Common myeloid progenitor, CD34-positive (primary cell): ENCODE results near the gene IL18R1.

Experiments used
- CTCF ChIA-PET: fragments of 350-600 bp; sonication (Branson Sonifier 250); formaldehyde crosslinking; loops from one replicate; lab custom pipeline; 2021; ENCODE audit warnings: antibody characterized with exemption; lab: Charles Lee
- POLR2A ChIA-PET: fragments of 350-600 bp; sonication (Branson Sonifier 250); formaldehyde crosslinking; loops from one replicate; lab custom pipeline; 2021; ENCODE audit warnings: antibody characterized with exemption; lab: Charles Lee
- DNase-seq, 3 donors: peaks; one replicate each; pipeline versions ENCODE4 v3.0.0 to v3.0.0-alpha.2; 2013
- H3K27ac ChIP-seq, 2 experiments: 1 replicate in 1 of 2; 2 replicates in 1 of 2; pipeline ENCODE4 v1.7.0; 2013; ENCODE audit warnings: inconsistent platforms in 2 of 2, low read length in 2 of 2, mild to moderate bottlenecking in 2 of 2, low read depth in 1 of 2, moderate library complexity in 1 of 2; ENCODE audit not compliant: severe bottlenecking in 2 of 2, insufficient read depth in 1 of 2, poor library complexity in 1 of 2
- H3K27me3 ChIP-seq, 5 experiments: replicated peaks in 2 of 5; 1 replicate in 3 of 5; 2 replicates in 2 of 5; pipeline versions ENCODE4 v1.6.1 to v1.7.0; 2013; ENCODE audit warnings: low read length in 4 of 5, mild to moderate bottlenecking in 2 of 5, moderate library complexity in 2 of 5, inconsistent platforms in 1 of 5; ENCODE audit not compliant: insufficient read depth in 5 of 5, control insufficient read depth in 4 of 5
- H3K36me3 ChIP-seq, 4 experiments: 1 replicate in 2 of 4; 2 replicates in 2 of 4; pipeline versions ENCODE4 v1.6.1 to v1.7.0; 2013; ENCODE audit warnings: low read length in 3 of 4, control low read depth in 1 of 4, mild to moderate bottlenecking in 1 of 4; ENCODE audit not compliant: control insufficient read depth in 4 of 4, insufficient read depth in 4 of 4
- H3K4me1 ChIP-seq, 4 experiments: 1 replicate in 3 of 4; 2 replicates in 1 of 4; pipeline versions ENCODE4 v1.6.1 to v1.7.1; 2013; ENCODE audit warnings: low read length in 3 of 4, mild to moderate bottlenecking in 3 of 4, control low read depth in 1 of 4, inconsistent platforms in 1 of 4, moderate library complexity in 1 of 4; ENCODE audit not compliant: control insufficient read depth in 4 of 4, insufficient read depth in 4 of 4; ENCODE audit errors: control extremely low read depth in 1 of 4
- H3K4me3 ChIP-seq, 7 experiments: 1 replicate in 4 of 7; 2 replicates in 3 of 7; pipeline versions ENCODE4 v1.5.1 to v1.7.0; 2013; ENCODE audit warnings: mild to moderate bottlenecking in 7 of 7, low read length in 6 of 7, moderate library complexity in 6 of 7, inconsistent platforms in 2 of 7, low read depth in 2 of 7, control low read depth in 1 of 7; ENCODE audit not compliant: insufficient read depth in 4 of 7, control insufficient read depth in 1 of 7; ENCODE audit errors: extremely low read depth in 1 of 7
- H3K9me3 ChIP-seq, 5 experiments: 1 replicate in 4 of 5; 2 replicates in 1 of 5; pipeline versions ENCODE4 v1.6.1 to v1.7.1; 2013; ENCODE audit warnings: low read length in 4 of 5, mild to moderate bottlenecking in 2 of 5, inconsistent platforms in 1 of 5, low read depth in 1 of 5, moderate library complexity in 1 of 5; ENCODE audit not compliant: control insufficient read depth in 4 of 5, insufficient read depth in 2 of 5; ENCODE audit errors: control extremely low read depth in 1 of 5
- WGBS: methylation state at CpG from one replicate; pipeline ENCODE4 v1.1.5; 2013; ENCODE audit not compliant: insufficient coverage; 5-methylcytosine and 5-hydroxymethylcytosine counted together

IL18R1 gene

DNA sequence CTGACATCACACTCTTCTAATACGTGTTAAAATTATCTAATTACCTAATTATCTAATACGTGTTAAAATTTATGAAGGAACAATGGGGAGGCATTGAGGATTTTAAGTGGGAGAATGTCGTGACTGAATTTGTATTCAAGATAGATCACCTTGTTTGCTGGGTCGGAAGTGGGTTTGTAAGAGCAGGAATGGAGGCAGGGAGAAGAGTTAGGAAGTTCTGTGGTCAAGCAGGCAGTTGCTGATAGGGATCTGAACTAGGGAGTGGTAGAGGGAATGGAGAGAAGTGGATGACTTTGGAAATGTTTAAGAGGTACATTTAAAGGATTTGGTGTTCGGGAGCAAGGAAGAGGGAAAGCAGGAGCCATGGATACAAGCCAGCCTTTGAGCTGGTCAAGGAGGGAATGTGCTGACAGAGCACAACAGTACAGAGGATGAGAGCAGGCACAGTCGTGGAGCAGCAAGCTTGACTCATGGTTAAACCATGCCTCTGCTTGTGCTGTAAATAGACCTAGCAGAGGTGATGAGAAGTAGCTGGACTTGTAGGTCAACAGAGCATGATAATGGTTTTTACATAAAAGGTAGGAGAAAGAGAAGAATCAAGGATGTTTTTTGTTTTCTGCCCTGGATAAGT, 83.6 kb downstream of the IL18R1 start:
- H3K27ac ChIP-seq = no peak overlapping the region
- CTCF ChIA-PET = interaction anchor here (1.9 to 4.3 kb wide), 2 partner anchors 185 to 199 kb away, joined by 4 to 16 read pairs; no protein-coding TSS in a partner anchor
- H3K36me3 ChIP-seq = no peaks in the 10 kb centered on the region
- H3K4me1 ChIP-seq = peaks cover 11 to 34% (median 25%) of the 10 kb centered on the region in 4 experiments
- no peak for DNase-seq
- no peak overlapping the region for H3K4me3 ChIP-seq
- H3K27me3 ChIP-seq = no peaks in the 10 kb centered on the region
- 43% methylated on average over 4 of the region's 6 CpGs for WGBS
- H3K9me3 ChIP-seq = no peaks in the 10 kb centered on the region
- POLR2A ChIA-PET = no interaction called here

DNA sequence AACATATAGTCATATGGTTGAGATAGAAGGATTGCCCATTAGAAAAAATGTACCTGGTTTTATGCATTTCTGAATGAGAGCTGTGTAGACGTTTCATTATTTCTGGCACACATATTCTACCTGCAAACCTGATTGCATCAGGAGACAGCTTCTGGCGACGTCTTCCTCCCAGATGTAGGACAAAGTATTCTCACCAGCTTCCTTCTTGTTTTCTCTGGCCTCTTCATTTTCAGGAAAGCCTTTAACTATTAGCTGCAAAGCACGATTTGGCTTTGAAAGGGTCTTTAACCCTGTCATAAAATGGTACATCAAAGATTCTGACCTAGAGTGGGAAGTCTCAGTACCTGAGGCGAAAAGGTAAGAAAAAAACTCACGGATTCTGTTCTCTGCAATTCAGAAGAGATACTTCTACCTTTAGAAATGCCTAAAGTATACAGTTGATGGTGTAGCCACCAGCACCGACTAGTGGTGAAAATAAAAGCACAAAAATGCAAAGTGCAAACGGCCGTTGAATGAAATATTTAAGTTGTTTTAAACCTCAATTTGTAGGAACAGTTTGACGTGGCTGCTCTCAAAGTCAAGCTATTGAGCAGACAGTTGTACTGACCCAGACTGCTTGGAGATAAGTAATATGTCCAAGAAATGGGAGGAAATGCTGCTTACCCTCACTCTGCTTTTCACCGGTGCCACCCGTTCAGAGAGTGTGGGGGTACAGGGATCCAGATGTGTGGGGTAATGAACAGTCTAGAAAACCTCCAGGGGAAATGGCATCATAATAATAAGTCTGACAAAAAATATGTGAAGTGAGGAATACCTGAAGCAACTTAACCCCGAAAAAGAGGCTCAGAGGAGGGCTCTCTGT, 87.6 kb downstream of the IL18R1 start:
- 30% methylated on average over 11 of the region's 13 CpGs for WGBS

DNA sequence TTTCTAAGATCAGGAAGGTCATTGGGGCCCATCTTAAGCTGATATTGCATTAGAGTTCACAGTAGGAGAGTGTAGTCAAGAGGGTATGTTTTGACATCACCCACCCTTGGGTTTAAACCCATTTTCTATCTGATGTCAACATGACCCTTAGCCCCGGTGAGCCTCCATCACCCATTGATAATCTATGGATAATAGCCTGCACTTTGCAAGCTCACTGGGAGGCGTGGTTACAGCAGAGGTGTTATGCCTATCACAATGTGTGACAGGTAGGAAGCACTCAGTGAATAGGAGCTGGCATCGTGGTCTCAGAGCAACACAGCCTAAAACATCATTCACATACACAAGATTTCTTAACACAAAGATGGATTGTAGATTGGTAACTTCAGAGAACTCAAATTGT, 88.6 kb downstream of the IL18R1 start:
- DNase-seq = no peak
- Histone ChIP-seq H3K4me1 (peaks cover 4 to 9% (median 5%) of the 10 kb centered on the region in 4 experiments), H3K27ac (no peak overlapping the region), H3K4me3 (no peak overlapping the region), H3K9me3 (no peaks in the 10 kb centered on the region), H3K36me3 (no peaks in the 10 kb centered on the region), H3K27me3 (no peaks in the 10 kb centered on the region)
- POLR2A ChIA-PET = no interaction called here
- no CpG with 5 or more reads among the region's 3 CpGs for WGBS
- CTCF ChIA-PET = interaction anchor here (0.8 to 9.2 kb wide), 20 partner anchors 10 to 564 kb away, joined by 3 to 82 read pairs (median 6); no protein-coding TSS in a partner anchor

More for the DNA sequence above, 87.6 kb downstream of the IL18R1 start:
- Histone ChIP-seq H3K27ac (no peak overlapping the region), H3K27me3 (no peaks in the 10 kb centered on the region), H3K9me3 (no peaks in the 10 kb centered on the region), H3K4me1 (peaks cover 4 to 15% (median 5%) of the 10 kb centered on the region in 4 experiments), H3K4me3 (peak overlapping the region in 1 of 7 experiments; percentile 49), H3K36me3 (no peaks in the 10 kb centered on the region)
- POLR2A ChIA-PET = no interaction called here
- DNase-seq = peak; percentile 53 to 69 (median 59)
- CTCF ChIA-PET = interaction anchor here (0.7 to 9.2 kb wide), 31 partner anchors 9 to 562 kb away, joined by 3 to 82 read pairs (median 5); partner anchors contain the start of genes IL18R1 and IL18RAP

- no peak overlapping the region for H3K4me3 ChIP-seq
- ChIA-PET POLR2A (no interaction called here), CTCF (interaction anchor here (1.4 to 9.2 kb wide), 4 partner anchors 9 to 206 kb away, joined by 4 to 82 read pairs (median 18); no protein-coding TSS in a partner anchor)
- H3K27me3 ChIP-seq = no peaks in the 10 kb centered on the region
- no peaks in the 10 kb centered on the region for H3K9me3 ChIP-seq
- DNase-seq = no peak
- H3K4me1 ChIP-seq = peaks cover 4 to 8% (median 5%) of the 10 kb centered on the region in 4 experiments
- H3K36me3 ChIP-seq = no peaks in the 10 kb centered on the region
- no peak overlapping the region for H3K27ac ChIP-seq
- 98% methylated on average over 6 of the region's 9 CpGs for WGBS
Observed at GRCh38 chr2:102446936-102447335, 91.3 kb downstream of the IL18R1 start.
